Retinal pigment epithelial cell (primary cell): Measurements from ENCODE around the gene GCHFR.

Experiments
- DNase-seq: peaks from one replicate; pipeline ENCODE4 v3.0.0-alpha.2; 2010; ENCODE audit warnings: low read depth
- H3K4me3 ChIP-seq: 2 replicates; pipeline ENCODE4 v1.5.1; 2011; ENCODE audit warnings: mild to moderate bottlenecking, low read length, control low read depth, moderate library complexity
- CTCF ChIP-seq: conservative IDR thresholded peaks from 2 replicates; pipeline ENCODE4 v1.5.1; 2011; ENCODE audit warnings: low read depth, low read length, control low read depth, inconsistent platforms

The GCHFR gene

DNA sequence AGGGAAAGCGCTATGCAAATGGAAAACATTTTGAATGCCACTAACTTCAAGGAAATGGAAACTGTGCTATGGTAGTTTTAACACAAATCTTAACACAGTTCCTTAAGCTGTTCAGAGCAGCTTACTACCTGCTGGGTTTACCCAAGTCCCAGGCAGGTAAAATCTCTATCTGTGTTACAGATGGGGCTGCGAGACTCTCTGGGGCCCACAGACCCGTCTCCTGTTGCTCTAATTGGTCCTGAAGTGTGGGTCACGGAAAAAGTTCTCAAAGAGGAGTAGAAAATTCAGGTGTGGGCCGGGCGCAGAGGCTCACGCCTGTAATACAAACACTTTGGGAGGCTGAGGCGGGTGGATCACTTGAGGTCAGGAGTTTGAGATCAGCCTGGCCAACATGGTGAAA, 26.1 kb downstream of the GCHFR start:
- DNase-seq, result no peak
- no peak for TF ChIP-seq CTCF
- no peak overlapping the region for H3K4me3 ChIP-seq

GRCh38 chr15:40790718-40791117, 26.9 kb downstream of the GCHFR start:
- TF ChIP-seq CTCF, result no peak
- no peak for DNase-seq
- no peak overlapping the region for H3K4me3 ChIP-seq

- DNase-seq, result no peak
- no peak overlapping the region for H3K4me3 ChIP-seq
- TF ChIP-seq CTCF, result no peak
Measured at GRCh38 chr15:40792394-40792793, 28.5 kb downstream of the GCHFR start.

DNA sequence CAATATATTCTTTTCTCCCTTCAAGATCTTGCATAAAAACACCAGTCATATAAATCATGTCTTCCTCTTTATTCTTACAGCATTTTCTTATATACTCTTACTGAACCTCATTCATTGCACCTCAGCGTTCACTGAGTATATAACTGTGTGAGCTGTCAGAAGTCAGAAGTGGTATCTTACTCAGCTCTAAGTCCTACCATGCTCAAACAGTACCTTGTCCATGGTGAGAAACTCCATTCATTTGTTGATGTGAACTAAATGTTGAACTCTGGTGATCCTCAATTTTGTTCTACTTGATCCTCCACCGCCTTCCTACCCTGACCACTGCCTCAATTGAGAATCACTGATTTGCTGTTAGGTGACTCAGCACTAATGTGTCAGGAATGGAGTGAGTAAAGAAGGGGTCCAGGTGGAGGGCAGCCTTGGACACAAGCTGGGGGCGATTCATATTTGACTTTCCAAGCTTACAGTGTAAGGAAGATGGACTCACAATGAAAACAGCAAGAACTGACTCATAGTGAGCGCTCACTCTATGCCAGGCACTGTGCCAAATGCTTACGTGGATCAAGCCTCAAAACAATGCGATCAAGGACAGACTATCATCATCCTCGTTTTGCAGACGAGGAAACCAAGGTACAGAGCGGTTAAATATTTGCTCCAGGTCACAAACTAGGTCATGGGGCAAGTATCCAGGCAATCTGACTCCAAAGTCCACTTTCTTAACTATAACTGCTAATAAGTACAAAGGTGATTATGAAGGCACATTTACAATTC, 29.5 kb downstream of the GCHFR start:
- DNase-seq, result peak; percentile 72
- TF ChIP-seq CTCF, result no peak

DNA sequence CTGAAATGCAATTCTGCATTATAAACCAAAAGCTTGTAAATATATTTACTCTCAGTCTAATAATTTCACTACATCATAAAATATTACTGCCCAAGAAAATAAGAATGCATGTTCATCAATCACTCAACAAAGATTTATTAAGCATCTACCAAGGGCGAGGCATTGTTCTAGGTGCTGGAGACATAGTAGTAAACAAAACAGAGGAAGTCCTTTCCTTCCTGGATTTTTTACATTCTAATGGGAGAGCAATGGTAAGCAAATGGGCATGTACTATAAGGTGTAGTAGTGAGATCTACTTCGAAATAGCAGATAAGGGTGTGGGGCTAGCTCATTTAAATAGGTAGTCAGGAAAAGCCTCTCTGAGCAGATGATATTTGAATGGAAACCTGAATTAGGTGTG, 32.2 kb downstream of the GCHFR start:
- no peak for DNase-seq
- TF ChIP-seq CTCF, result no peak
- H3K4me3 ChIP-seq, result no peak overlapping the region

More for the DNA sequence above, 29.5 kb downstream of the GCHFR start:
- H3K4me3 ChIP-seq, result no peak overlapping the region

- H3K4me3 ChIP-seq, result no peak overlapping the region
- DNase-seq, result no peak
Measured at GRCh38 chr15:40796512-40796911, 32.6 kb downstream of the GCHFR start.

More at GRCh38 chr15:40796512-40796911, 32.6 kb downstream of the GCHFR start:
- TF ChIP-seq CTCF, result no peak
